ENCODE data around the gene NRP2.

- no peak for TF ChIP-seq CTCF (IDR thresholded peaks at IDR 0.05; ENCODE audit: low read depth, low read length, poor library complexity, severe bottlenecking)
- TF ChIP-seq EZH2phosphoT487 (IDR thresholded peaks at IDR 0.05; ENCODE audit: borderline replicate concordance, low read length), result no peak
These were observed 77.9 kb downstream of the NRP2 start for GRCh38 chr2:205760157-205760556.

Data from DOHH2 (cell line).